Liver (tissue), 9 donors: ENCODE results near the gene FAM3A. TPM values are rescaled to one million over a fixed set of nuclear protein-coding genes. Genes with fewer than 3 reads are reported as not detected.

Source experiments
- DNase-seq: peaks from one replicate; pipeline ENCODE4 v3.0.0-alpha.2; 2017; ENCODE audit warnings: low spot score
- H3K27ac ChIP-seq, 2 donors: one replicate each; pipeline ENCODE4 v1.7.0; 2013; ENCODE audit warnings: inconsistent platforms in 2 of 2, low read length in 2 of 2, control low read depth in 1 of 2, low read depth in 1 of 2, mild to moderate bottlenecking in 1 of 2
- H3K27me3 ChIP-seq, 4 donors: one replicate each; pipeline versions ENCODE4 v1.6.1 to v1.7.0; 2013; ENCODE audit warnings: low read length in 3 of 4, inconsistent platforms in 1 of 4, mild to moderate bottlenecking in 1 of 4, moderate library complexity in 1 of 4; ENCODE audit not compliant: control insufficient read depth in 4 of 4, insufficient read depth in 4 of 4
- H3K36me3 ChIP-seq, 4 donors: one replicate each; pipeline versions ENCODE4 v1.6.1 to v1.7.0; 2013; ENCODE audit warnings: low read length in 3 of 4, mild to moderate bottlenecking in 3 of 4, low read depth in 1 of 4, moderate library complexity in 1 of 4; ENCODE audit not compliant: control insufficient read depth in 4 of 4, insufficient read depth in 3 of 4
- H3K4me1 ChIP-seq, 4 donors: one replicate each; pipeline versions ENCODE4 v1.6.1 to v1.7.0; 2013; ENCODE audit warnings: low read length in 3 of 4, mild to moderate bottlenecking in 3 of 4, moderate library complexity in 1 of 4; ENCODE audit not compliant: control insufficient read depth in 4 of 4, insufficient read depth in 4 of 4
- H3K4me3 ChIP-seq, 3 donors: one replicate each; pipeline versions ENCODE4 v1.6.1 to v1.7.0; 2013; ENCODE audit warnings: low read length in 3 of 3, control low read depth in 1 of 3, low read depth in 1 of 3, mild to moderate bottlenecking in 1 of 3
- H3K9ac ChIP-seq, 2 donors: one replicate each; pipeline ENCODE4 v1.7.0; 2013; ENCODE audit warnings: low read length in 2 of 2, mild to moderate bottlenecking in 2 of 2, moderate library complexity in 2 of 2, control low read depth in 1 of 2, low read depth in 1 of 2
- H3K9me3 ChIP-seq, 4 donors: one replicate each; pipeline versions ENCODE4 v1.6.1 to v1.7.0; 2013; ENCODE audit warnings: low read length in 3 of 4; ENCODE audit not compliant: control insufficient read depth in 4 of 4
- ATF3 ChIP-seq: IDR thresholded peaks from 2 replicates; pipeline ENCODE4 v1.6.1; 2016; ENCODE audit warnings: antibody characterized with exemption
- CTCF ChIP-seq: fragments of 150-350 bp; IDR thresholded peaks from 2 replicates; pipeline ENCODE4 v1.5.1; 2017; ENCODE audit warnings: improper control_type of control experiment, low read depth, low read length; ENCODE audit not compliant: missing input control
- EGR1 ChIP-seq, 2 donors: IDR thresholded peaks; 2 replicates each; pipeline ENCODE4 v1.6.1; 2016 to 2018; ENCODE audit warnings: antibody characterized with exemption in 2 of 2, low read depth in 2 of 2
- FOXA1 ChIP-seq: IDR thresholded peaks from 2 replicates; pipeline ENCODE4 v1.6.1; 2016; ENCODE audit warnings: antibody characterized with exemption
- FOXA2 ChIP-seq: IDR thresholded peaks from 2 replicates; pipeline ENCODE4 v1.6.1; 2016; ENCODE audit warnings: antibody characterized with exemption
- GABPA ChIP-seq, 2 donors: IDR thresholded peaks in 1 of 2; conservative IDR thresholded peaks in 1 of 2; 2 replicates each; pipeline ENCODE4 v1.6.1; 2016; ENCODE audit warnings: antibody characterized with exemption in 2 of 2, mild to moderate bottlenecking in 1 of 2, moderate library complexity in 1 of 2
- HNF4A ChIP-seq, 2 donors: conservative IDR thresholded peaks; 2 replicates each; pipeline ENCODE4 v1.6.1; 2016; ENCODE audit warnings: antibody characterized with exemption in 2 of 2, mild to moderate bottlenecking in 2 of 2
- HNF4G ChIP-seq: IDR thresholded peaks from 2 replicates; pipeline ENCODE4 v1.6.1; 2016; ENCODE audit warnings: antibody characterized with exemption
- JUND ChIP-seq, 2 donors: IDR thresholded peaks; 2 replicates each; pipeline ENCODE4 v1.6.1; 2016; ENCODE audit warnings: antibody characterized with exemption in 2 of 2
- MAX ChIP-seq: IDR thresholded peaks from 2 replicates; pipeline ENCODE4 v1.6.1; 2016; ENCODE audit warnings: antibody characterized with exemption
- NR2F2 ChIP-seq: IDR thresholded peaks from 2 replicates; pipeline ENCODE4 v1.6.1; 2016; ENCODE audit warnings: antibody characterized with exemption
- RAD21 ChIP-seq, 2 donors: IDR thresholded peaks; 2 replicates each; pipeline ENCODE4 v1.6.1; 2016; ENCODE audit warnings: antibody characterized with exemption in 2 of 2, mild to moderate bottlenecking in 2 of 2
- RXRA ChIP-seq, 2 donors: IDR thresholded peaks; 2 replicates each; pipeline ENCODE4 v1.6.1; 2017 to 2018; ENCODE audit warnings: antibody characterized with exemption in 2 of 2, mild to moderate bottlenecking in 1 of 2
- SP1 ChIP-seq: IDR thresholded peaks from 2 replicates; pipeline ENCODE4 v1.6.1; 2018; ENCODE audit warnings: antibody characterized with exemption, mild to moderate bottlenecking
- TAF1 ChIP-seq: conservative IDR thresholded peaks from 2 replicates; pipeline ENCODE4 v1.6.1; 2016; ENCODE audit warnings: antibody characterized with exemption, mild to moderate bottlenecking
- YY1 ChIP-seq: IDR thresholded peaks from 2 replicates; pipeline ENCODE4 v1.6.1; 2016; ENCODE audit warnings: antibody characterized with exemption, mild to moderate bottlenecking
- ZBTB33 ChIP-seq: IDR thresholded peaks from 2 replicates; pipeline ENCODE4 v1.6.1; 2016; ENCODE audit warnings: antibody characterized with exemption
- WGBS: extraction: QIAGEN DNeasy Blood & Tissue Kit; methylation state at CpG from one replicate; pipeline ENCODE4 v1.1.7; 2013; 5-methylcytosine and 5-hydroxymethylcytosine counted together
- polyA plus RNA-seq, 2 donors: library from polyadenylated mRNA; stranded (reverse) in 1 of 2; unstranded in 1 of 2; fragments of 200-250 nt in 1 of 2; fragments of >200 nt in 1 of 2; fragmentation: Nextera tagmentation in 1 of 2; extraction: Ambion mirVana in 1 of 2; gene quantifications; one replicate each; pipeline versions ENCODE4 v1.2.1 to v1.2.3, GENCODE V29; 2013 to 2015
- total RNA-seq, 2 donors: library from RNA; depleted of rRNA; stranded (reverse); fragments of >200 nt; gene quantifications; one replicate each; pipeline ENCODE4 v1.2.3, GENCODE V29; 2014
- TF ChIP-seq, protein P1 (sequence below): IDR thresholded peaks from 2 replicates; pipeline ENCODE4 v1.6.1; 2016; ENCODE audit warnings: antibody characterized with exemption, mild to moderate bottlenecking
- donor health status: healthy.
- donor health status: healthy.
- donor health status: healthy.
- donor health status: healthy.
- donor health status: healthy.

The FAM3A gene
- total and polyA plus RNA-seq, 4 donors = 11.6 to 36.3 (median 34.2) TPM

DNA sequence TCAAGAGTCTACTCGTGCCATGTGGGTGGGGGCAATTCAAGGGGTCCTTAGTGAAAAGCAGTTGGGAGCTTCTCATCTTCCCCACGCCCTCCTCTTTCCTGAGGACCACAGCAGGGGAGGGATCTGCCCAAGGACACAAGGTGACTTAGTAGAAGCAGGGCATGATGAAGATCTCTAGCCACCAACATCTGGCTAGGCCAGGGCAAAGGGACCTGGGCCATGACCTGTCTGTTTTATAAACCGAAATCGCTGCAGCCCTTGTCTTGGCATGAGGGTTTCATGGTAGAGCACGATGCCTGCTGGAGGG is 25.5 kb upstream of the FAM3A start:
- DNase-seq = no peak
- peak overlapping the region; percentile 37 to 63 (median 53) for H3K4me3 ChIP-seq
- no peaks in the 10 kb centered on the region for H3K27me3 ChIP-seq
- peak overlapping the region; percentile 32 to 83 for H3K9ac ChIP-seq
- peak overlapping the region; percentile 89 to 96 for H3K27ac ChIP-seq
- H3K36me3 ChIP-seq = no peaks in the 10 kb centered on the region
- TF ChIP-seq HNF4G (no peak), CTCF (no peak), ZBTB33 (no peak), HNF4A (conservative IDR thresholded peaks at IDR 0.05) (no peak), FOXA1 (no peak), SP1 (no peak), RAD21 (IDR thresholded peaks at IDR 0.05) (no peak), EGR1 (IDR thresholded peaks at IDR 0.05; ENCODE audit: low read depth in 2 of 2) (no peak), GABPA (IDR thresholded peaks at IDR 0.05 in 1 of 2, conservative IDR thresholded peaks at IDR 0.05 in 1 of 2) (no peak), MAX (no peak), JUND (IDR thresholded peaks at IDR 0.05) (no peak), TAF1 (no peak), NR2F2 (no peak), ATF3 (no peak), YY1 (no peak), FOXA2 (no peak), RXRA (IDR thresholded peaks at IDR 0.05) (no peak)
- TF ChIP-seq, protein P1, sequence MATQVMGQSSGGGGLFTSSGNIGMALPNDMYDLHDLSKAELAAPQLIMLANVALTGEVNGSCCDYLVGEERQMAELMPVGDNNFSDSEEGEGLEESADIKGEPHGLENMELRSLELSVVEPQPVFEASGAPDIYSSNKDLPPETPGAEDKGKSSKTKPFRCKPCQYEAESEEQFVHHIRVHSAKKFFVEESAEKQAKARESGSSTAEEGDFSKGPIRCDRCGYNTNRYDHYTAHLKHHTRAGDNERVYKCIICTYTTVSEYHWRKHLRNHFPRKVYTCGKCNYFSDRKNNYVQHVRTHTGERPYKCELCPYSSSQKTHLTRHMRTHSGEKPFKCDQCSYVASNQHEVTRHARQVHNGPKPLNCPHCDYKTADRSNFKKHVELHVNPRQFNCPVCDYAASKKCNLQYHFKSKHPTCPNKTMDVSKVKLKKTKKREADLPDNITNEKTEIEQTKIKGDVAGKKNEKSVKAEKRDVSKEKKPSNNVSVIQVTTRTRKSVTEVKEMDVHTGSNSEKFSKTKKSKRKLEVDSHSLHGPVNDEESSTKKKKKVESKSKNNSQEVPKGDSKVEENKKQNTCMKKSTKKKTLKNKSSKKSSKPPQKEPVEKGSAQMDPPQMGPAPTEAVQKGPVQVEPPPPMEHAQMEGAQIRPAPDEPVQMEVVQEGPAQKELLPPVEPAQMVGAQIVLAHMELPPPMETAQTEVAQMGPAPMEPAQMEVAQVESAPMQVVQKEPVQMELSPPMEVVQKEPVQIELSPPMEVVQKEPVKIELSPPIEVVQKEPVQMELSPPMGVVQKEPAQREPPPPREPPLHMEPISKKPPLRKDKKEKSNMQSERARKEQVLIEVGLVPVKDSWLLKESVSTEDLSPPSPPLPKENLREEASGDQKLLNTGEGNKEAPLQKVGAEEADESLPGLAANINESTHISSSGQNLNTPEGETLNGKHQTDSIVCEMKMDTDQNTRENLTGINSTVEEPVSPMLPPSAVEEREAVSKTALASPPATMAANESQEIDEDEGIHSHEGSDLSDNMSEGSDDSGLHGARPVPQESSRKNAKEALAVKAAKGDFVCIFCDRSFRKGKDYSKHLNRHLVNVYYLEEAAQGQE = no peak
- H3K4me1 ChIP-seq = peaks cover 0 to 32% (median 21%) of the 10 kb centered on the region in 4 donors
- WGBS = 34% methylated on average over 5 of the region's 5 CpGs
- H3K9me3 ChIP-seq = no peaks in the 10 kb centered on the region
